SKM-1 treated with dmso at 0.1 percent for 144 hours (cell line): Measurements from ENCODE around the gene ACTN4.

Experiments used
- DNase-seq: peaks from one replicate; lab custom pipeline; 2025; ENCODE audit not compliant: unreplicated experiment; lab: John Stamatoyannopoulos, UW

The ACTN4 gene

GRCh38 chr19:38660724-38661123 lies 13.3 kb downstream of the ACTN4 start:
- DNase-seq, result no peak

DNA sequence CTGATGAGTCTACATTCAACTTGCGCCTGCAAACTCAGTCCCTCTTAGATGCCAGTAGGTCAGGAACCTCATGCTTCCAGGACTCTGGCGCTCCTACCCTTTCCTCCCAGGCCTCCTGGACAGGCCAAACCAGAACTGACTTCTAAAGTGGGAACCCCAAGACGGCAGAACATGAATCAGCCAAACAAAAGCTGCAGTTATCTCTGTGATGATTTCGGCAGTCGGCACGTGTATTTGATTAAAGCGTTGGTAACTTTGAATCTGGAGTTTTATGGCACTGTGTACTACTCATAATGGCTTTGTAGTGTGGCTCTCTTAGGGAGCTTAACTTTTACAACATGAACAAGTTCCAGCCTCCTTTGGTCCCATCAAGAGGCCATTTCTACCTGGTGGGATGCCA lies 13.7 kb downstream of the ACTN4 start:
- no peak for DNase-seq

GRCh38 chr19:38661996-38662395 lies 14.5 kb downstream of the ACTN4 start:
- DNase-seq, result no peak

GRCh38 chr19:38662537-38663155 lies 15.2 kb downstream of the ACTN4 start:
- DNase-seq, result no peak

- no peak for DNase-seq
Observed at GRCh38 chr19:38663156-38663651, 15.8 kb downstream of the ACTN4 start.

GRCh38 chr19:38663957-38664502 lies 16.6 kb downstream of the ACTN4 start:
- DNase-seq, result no peak

DNA sequence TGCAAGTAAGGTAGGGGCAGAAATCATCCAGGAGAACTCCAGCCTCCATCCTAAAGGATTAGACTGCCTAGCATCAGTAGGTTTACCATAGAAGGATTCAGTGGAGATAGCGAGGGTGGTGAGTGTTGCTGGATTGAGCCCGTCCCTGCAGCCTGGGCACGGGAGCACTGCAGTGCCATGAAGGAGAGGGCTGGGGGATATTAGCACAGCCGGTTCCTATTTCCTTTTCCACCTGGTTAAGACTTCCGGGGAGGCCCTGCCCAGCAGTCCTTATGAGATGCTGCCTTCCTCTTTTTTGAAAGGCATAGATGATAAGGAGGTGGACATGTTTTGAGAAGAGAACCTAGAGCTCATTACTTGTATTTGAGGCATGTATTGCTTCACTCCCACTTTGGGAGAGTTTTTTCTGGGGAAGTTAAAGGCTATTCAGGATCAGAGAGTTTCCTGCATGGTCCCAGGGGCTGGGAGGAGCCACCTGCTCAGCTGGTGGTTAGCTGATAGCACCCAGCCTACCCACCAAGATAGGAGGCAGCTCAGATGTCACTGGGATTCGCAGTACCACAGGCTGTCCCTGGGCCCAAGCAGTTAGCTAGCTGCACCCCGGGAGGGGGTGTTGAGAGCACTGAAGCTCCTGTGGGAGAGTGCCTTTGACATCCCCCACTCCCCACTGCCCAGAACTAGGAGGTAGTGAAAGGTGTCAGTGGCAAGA lies 17.2 kb downstream of the ACTN4 start:
- peak; percentile 90 for DNase-seq

DNA sequence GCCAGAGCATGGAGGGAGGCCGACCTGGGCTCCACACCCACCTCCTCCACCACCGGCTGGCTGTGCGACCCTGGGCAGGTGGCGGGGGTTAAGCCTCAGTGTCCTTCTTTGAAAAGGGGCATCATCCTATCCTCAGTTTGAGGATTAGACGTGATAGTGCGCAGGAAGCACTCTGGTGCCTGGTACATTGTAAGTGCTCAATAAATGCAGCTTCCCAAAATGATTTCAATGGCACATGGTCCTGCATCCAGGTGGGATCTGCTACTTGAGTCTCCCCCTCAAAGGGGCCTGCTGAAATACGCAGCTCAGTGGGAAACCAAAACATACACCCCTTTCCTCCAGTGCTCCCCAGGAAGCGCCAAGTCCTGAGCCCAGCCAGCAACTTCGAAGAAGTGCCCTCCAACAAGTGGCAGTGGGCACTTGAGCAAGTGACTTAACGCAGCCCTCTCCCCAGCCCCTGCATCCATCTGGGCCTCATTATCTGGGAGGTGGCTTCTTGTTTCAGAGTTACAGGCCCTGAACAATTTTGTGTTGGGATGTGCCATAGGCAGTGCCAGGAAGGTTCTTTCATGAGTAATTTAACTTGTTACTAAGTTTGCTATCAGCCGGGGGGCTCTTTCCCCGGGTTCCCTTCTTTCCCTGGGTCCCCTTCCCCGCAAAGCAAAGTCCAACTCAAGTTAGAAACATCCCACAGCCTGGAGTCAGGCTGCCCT lies 17.9 kb downstream of the ACTN4 start:
- no peak for DNase-seq

DNA sequence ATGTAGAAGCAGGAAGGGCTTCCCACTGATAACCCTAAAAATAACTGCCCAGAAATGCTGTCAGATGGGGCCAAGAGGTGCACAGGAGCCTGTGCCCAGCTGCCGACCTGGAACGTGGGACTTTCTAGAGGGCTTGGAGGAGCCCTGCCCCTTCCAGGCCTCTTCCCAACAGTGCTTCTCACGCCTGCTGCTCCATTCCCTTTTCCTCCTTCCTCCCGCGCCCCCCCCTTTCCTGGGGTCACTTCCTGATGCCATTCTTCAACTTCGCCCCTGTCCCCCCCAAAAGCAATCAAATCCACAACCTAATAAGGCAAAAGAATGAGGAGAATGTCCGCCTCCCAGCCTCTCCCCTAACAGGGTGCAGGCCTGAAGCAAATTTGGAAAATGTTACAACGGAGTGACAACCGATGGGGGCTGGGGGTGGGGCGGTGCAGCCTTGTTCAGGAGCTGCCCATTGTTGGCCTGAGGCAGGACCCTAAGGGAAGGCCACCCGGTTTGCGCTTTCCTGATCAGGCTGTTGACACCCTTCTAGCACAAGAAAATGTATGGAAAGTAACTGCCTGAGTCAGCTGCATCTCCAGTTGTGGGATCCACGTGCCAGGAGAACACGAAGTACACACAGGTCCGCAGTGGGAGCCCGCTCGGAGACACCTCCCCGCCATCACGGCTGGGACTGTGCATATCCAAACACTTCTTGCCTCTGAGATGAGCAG lies 18.7 kb downstream of the ACTN4 start:
- no peak for DNase-seq

- DNase-seq, result no peak
Observed at GRCh38 chr19:38666663-38667511, 19.4 kb downstream of the ACTN4 start.

- no peak for DNase-seq
Observed at GRCh38 chr19:38667661-38668171, 20.3 kb downstream of the ACTN4 start.

DNA sequence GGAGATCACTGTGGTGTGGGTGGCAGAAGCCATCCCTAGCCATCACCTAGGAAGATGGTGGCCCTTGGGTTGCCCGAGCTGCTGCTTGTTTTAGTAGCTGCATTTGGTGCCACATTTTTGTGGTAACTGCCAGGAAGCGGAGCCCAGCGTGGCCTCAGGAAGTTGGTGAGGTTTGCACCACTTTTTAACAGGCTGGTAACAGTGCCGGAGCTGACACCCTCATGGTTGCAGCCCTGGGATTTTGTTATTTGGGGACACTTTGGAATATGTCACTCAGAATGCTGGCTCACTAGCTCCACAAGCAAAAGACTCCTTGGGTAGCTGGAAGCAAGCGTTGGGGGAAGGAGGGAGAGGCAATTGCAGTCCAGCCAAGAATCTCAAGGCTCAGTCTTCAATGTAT lies 22.1 kb downstream of the ACTN4 start:
- no peak for DNase-seq

GRCh38 chr19:38670921-38671398 lies 23.5 kb downstream of the ACTN4 start:
- DNase-seq, result no peak

- DNase-seq, result no peak
Observed at GRCh38 chr19:38671654-38672053, 24.2 kb downstream of the ACTN4 start.

DNA sequence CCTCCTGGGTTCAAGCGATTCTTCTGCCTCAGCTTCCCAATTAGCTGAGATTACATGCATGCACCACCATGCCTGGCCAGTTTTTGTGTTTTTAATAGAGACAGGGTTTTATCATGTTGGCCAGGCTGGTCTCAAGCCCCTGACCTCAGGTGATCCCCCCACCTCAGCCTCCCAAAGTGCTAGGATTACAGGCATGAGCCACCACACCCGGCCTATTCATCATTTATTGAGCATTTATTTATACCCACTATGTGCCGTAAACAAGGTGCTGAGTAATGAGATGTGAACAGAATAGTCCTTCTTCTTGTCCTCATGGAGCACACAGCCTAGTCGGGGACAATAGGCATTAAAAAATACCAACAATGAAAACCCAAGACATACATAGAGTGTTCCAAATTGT lies 25.6 kb downstream of the ACTN4 start:
- DNase-seq, result no peak

- no peak for DNase-seq
Observed at GRCh38 chr19:38674388-38675171, 27.1 kb downstream of the ACTN4 start.

- DNase-seq, result no peak
Observed at GRCh38 chr19:38675611-38676010, 28.2 kb downstream of the ACTN4 start.

- no peak for DNase-seq
Observed at GRCh38 chr19:38676023-38676877, 28.8 kb downstream of the ACTN4 start.
